HL-60/S4 treated with retinoic acid at 250 ng/mL for 4 days and 3 days (cell line): ENCODE data around the gene KRTAP4-5.
"Not testable (repeated sequence)": the region's sequence is repeated elsewhere in the genome, so short reads cannot be mapped to it uniquely, and the experiment has no call there.

Source experiments
- in situ Hi-C: fragments of 300-500 bp; cut with MboI; formaldehyde crosslinking; loops from 2 replicates; pipeline ENCODE4 v1.7.0; 2022; ENCODE audit warnings: low sequenced_read_pairs

The KRTAP4-5 gene

DNA sequence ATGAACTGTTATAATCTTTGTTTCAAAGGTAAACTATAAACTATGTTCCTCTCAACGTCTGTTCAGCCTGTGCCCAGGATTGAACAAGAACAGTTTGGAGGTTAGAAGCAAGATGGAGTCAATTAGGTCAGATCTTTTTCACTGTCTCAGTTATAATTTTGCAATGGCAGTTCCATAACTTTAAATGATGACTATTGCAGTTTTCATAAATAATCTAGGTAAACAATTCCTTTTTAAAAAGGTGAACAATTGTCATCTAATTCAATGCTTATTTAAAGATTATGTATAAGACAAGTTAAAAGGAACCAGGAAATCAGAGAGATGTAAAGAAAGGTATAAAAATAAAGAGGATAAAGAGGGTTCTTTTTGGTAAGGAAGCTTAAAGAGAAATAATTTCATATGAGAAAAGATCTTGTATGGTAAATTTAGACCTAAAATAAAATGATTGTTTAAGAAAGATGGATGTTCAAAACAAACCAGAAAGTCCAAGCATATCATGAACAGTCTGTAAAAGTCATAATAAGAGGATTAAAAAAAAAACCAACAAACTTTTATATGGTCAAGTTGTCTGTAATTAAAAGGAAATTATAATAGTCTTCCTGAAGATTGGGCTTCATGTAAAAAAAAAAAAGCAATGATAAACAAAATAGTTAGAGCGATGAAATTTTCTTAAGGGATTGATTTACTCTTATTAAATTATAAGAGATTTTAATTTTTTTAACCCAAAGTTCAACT, 38.3 kb downstream of the KRTAP4-5 start:
- in situ Hi-C loops: no loop called here

DNA sequence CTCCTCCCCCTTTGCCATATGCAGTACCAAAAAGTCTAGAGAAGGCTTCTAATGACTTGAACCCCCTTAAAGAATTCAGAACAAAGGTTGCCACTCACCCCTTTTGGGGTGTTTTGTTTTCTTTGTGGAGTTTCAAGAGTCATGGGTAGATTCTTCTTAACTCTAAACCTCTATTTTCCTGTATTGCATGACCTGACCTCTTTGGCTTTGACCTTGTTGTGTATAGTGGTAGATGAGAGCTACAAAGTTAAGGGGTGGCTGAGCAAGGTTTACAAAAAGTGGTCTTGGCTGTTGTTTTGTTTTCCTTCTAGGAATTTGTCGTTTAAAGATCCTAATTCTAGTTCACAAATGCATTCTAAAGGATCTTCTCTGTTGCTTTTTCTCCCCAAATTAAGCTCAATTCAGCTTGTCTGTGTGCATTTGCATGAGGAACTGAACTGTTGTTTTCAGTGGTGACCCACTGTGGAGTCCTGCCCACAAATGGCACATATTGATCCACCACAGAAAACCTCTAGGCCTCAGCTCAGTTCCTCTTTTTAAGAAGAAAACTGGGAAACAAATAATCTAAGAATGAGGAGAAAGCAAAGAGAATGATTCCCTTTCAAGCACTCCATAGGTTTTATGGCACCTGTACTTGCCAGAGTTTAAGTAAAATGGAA, 40.8 kb downstream of the KRTAP4-5 start:
- in situ Hi-C loops: not testable (repeated sequence)

DNA sequence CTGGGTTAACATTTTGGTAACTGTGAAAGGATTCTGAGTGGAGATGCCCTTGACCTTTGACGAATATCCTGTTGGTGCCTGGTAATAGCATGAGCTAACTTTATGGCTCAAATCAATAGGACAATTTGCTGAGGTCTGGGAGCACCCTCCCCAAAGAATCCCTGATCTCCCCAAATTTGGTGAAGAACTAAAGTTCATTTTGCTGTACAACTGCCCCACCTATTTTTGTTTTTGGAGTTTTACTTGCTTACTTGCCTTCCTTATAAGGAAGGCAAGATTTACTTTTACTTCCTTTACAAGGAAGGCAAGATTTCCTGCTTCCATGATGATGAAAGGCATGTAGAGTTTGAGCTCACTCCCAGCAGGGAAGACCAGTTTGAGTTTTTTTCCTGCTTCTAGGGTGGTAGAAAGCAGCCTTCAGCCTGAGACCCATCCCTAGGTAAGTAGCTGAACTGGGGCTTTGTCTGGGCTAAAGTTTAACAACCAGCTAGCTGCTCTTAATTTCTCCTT, 41.6 kb downstream of the KRTAP4-5 start:
- in situ Hi-C loops: no loop called here

DNA sequence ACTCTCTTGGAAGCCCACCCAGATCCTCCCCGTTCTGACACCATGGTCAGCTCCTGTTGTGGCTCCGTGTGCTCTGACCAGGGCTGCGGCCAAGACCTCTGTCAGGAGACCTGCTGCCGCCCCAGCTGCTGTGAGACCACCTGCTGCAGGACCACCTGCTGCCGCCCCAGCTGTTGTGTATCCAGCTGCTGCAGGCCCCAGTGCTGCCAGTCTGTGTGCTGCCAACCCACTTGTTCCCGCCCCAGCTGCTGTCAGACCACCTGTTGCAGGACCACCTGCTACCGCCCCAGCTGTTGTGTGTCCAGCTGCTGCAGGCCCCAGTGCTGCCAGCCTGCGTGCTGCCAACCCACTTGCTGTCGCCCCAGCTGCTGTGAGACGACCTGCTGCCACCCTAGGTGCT, 44.3 kb downstream of the KRTAP4-5 start, which contains the start of gene KRTAP4-9:
TSS of gene KRTAP4-9 (plus strand) at position 43 of the 400 bp plus-strand sequence. CDS start at position 43, 0 bp downstream.
- in situ Hi-C loops: not testable (repeated sequence)

DNA sequence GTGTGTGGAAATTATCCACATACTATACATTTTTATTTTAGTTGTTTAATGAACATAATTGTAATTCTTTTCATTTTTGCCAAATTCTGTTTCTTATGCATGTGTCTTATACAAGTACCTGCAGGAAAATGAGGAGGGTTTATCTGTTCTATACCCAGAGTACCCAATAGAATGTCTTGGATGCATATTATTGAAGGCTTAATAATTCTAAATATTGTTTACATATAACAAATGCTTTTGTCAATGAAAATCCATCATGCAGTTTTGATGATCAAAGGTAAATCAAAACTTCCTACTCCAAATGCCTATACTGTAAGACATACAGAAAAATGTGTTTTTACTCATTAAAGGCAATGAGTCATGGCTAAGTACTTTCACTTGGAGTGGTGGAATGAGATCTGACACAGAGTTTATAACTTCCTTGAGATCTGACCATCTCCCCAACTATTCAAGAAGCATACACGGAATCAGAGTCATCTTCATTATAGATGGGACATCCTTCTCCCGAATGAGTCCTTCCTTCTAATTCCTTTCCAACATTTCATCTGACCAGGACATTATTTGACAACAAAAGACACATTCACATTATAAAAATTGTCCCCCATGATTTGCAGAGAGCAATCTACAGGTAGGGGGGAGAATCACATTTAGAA, 45.1 kb downstream of the KRTAP4-5 start:
- in situ Hi-C loops: not testable (repeated sequence)

DNA sequence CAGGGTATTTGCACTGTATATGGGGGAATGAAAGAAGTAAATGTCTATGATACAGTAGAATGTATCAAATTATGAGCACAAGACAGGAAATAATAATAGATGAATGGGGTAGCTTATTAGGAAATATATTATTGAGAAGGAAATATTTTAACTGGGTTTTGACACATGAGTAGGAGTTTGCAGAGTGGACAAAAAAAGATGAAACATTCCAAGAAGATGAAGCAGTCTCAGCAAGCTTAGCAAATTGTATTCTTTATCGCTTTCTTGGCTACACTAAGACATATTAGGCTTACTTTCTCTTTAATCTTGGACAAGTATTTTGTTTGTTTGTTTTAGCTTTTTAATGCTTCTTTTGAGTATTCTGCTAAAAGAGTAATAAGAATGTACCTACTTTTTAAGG, 45.7 kb downstream of the KRTAP4-5 start:
- in situ Hi-C loops: no loop called here

DNA sequence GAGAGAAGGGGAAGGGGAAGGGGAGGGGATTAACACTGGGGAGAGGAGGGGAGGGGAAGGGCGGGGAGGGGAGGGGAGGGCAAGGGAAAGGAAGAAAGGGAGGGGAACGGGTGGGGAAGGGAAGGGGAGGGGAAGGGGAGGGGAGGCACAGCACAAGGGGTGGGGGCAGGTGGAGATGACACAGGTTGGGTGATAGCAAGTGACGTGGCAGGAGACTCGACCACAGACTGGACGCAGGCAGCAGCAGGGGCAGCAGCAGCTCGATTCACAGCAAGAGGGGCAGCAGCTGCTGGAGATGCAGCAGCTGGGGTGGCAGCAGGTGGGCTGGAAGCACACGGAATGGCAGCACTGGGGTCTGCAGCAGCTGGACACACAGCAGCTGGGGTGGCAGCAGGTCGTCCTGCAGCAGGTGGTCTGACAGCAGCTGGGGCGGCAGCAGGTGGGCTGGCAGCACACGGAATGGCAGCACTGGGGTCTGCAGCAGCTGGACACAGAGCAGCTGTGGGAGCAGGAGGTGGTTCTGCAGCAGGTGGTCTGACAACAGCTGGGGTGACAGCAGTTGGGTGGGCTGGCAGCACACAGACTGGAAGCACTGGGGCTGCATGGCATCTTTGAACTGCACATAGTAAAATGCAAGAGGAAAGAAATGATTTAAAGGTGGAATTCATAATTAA, 47.9 kb downstream of the KRTAP4-5 start, which contains the start of gene KRTAP4-16:
TSS of gene KRTAP4-16 (minus strand) at position 624 of the 674 bp plus-strand sequence. CDS start at position 624, 0 bp downstream.
- in situ Hi-C loops: no loop called here

DNA sequence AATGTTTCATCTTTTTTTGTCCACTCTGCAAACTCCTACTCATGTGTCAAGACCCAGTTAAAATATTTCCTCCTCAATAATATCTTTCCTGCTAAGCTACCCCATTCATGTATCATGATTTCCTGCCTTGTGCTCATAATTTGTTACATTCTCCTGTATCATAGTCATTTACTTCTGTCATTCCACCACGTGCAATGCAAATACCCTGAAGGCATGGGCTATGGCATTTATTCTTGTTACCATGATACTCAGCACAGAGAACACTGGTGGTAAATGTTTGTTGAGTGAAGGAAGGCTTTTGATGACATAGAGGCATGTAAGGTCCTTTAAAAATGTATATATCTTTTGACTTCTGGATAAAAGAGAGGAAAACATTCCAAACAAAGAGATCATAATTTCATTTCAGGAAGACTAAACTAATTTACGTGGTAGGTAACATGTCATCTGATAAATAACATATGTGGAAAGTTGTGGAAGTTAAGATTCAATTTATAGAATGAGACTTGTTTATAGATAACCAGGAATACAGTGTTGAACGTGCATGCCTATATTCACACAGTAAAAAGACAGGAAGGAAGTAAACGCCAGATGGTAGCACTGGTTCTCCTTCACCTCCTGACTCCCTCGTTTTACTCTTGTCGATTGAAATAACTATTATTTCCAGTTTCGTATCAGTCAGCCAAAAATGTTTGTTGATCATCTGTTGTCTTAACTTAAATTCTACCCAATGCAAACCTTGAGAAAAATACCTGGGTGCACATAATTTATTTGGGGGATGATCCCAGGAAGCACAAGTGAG, 49.7 kb downstream of the KRTAP4-5 start:
- in situ Hi-C loops: not testable (repeated sequence)
